Pancreas (tissue), 10 donors: ENCODE measurements around the gene UBE2L3. TPM values are rescaled to one million over a fixed set of nuclear protein-coding genes. Genes with fewer than 3 reads are reported as not detected.
A peak's percentile ranks its signal among the peaks of the same experiment; 100 is the strongest.

ENCODE experiments used
- ATAC-seq, 4 donors: fragments of 200-7000 bp; cut with Tn5 transposase; one replicate each; pipeline versions ENCODE4 v1.8.0 to v1.9.1; 2020; ENCODE audit warnings: mild to moderate bottlenecking in 4 of 4, moderate library complexity in 4 of 4
- DNase-seq, 6 donors: peaks; one replicate each; pipeline ENCODE4 v3.0.0-alpha.2; 2020
- FAIRE-seq: peaks from 2 replicates; lab custom pipeline; 2012; peaks lifted over from hg19 to GRCh38; lab: Jason Lieb, UNC
- H3K27ac ChIP-seq, 4 donors: fragments of 200-600 bp; sonication (generic); 1 replicate in 3 of 4; 2 replicates in 1 of 4; pipeline versions ENCODE4 v1.5.0 to v1.8.0; 2020
- H3K27me3 ChIP-seq, 4 donors: fragments of 200-600 bp; one replicate each; pipeline ENCODE4 v1.8.0; 2021
- H3K36me3 ChIP-seq, 3 donors: fragments of 200-600 bp; sonication (generic) in 1 of 3; one replicate each; pipeline versions ENCODE4 v1.5.0 to v1.8.0; 2020 to 2021
- H3K4me1 ChIP-seq, 3 donors: fragments of 200-600 bp; one replicate each; pipeline ENCODE4 v1.8.0; 2021
- H3K4me3 ChIP-seq, 4 donors: fragments of 200-600 bp; sonication (generic) in 2 of 4; one replicate each; pipeline versions ENCODE4 v1.5.0 to v1.8.0; 2020 to 2021
- H3K9me3 ChIP-seq, 4 donors: fragments of 200-600 bp; one replicate each; pipeline ENCODE4 v1.8.0; 2021
- CTCF ChIP-seq, 4 donors: fragments of 200-600 bp; sonication (generic) in 3 of 4; IDR thresholded peaks; one replicate each; pipeline versions ENCODE4 v1.5.0 to v1.8.0; 2021; ENCODE audit warnings: antibody characterized with exemption in 4 of 4
- WGBS, 2 donors: extraction: QIAGEN DNeasy Blood & Tissue Kit; methylation state at CpG; one replicate each; pipeline ENCODE4 v1.1.7; 2013; 5-methylcytosine and 5-hydroxymethylcytosine counted together
- intact Hi-C, 3 donors: fragments of 100-400 bp; cut with DNase I; formaldehyde crosslinking; loops; one replicate each; pipeline versions ENCODE4 v1.11.1 to v1.14.2; 2022
- polyA plus RNA-seq, 2 donors: library from polyadenylated mRNA; stranded (reverse); fragments of 200-250 nt; gene quantifications; one replicate each; pipeline ENCODE4 v1.2.3, GENCODE V29; 2013
- total RNA-seq, 6 donors: library from RNA; stranded (reverse); fragmentation: NEBNext Ultra II Directional in 4 of 6; extraction: Animal tissue kit (Norgen Biotek cat#: 25700) in 4 of 6; gene quantifications; one replicate each; pipeline versions ENCODE4 v1.2.1 to v1.2.4, GENCODE V29; 2021 to 2023
- donor health status: healthy with polysubstance abuse.
- donor health status: DM: no; HTN: no; CAD: no; lungs with moderate emphysema.
- donor health status: DM: no; HTN: no; CAD: no.
- donor health status: control.
- donor health status: control.
- donor health status: Bipolar disorder and iron deficiency.
- donor health status: DM: yes; HTN: yes; CAD: no.
- donor health status: DM: no; HTN: no; CAD: no.
- donor health status: DM: no; HTN: no; CAD: no.
- donor health status: DM: yes; HTN: yes; CAD: no.

UBE2L3 gene
- total and polyA plus RNA-seq, 8 donors = 10.9 to 24.5 (median 16.2) TPM

GRCh38 chr22:21622919-21623647 is 55.6 kb downstream of the UBE2L3 start:
- Histone ChIP-seq H3K27ac (no peak overlapping the region), H3K9me3 (no peaks in the 10 kb centered on the region), H3K27me3 (no peaks in the 10 kb centered on the region), H3K4me1 (peaks cover 0 to 16% (median under 1%) of the 10 kb centered on the region in 3 donors), H3K4me3 (no peak overlapping the region), H3K36me3 (no peaks in the 10 kb centered on the region)
- FAIRE-seq = no peak
- 74 to 78% methylated on average over 23 of the region's 23 CpGs for WGBS, 2 donors
- no peak for ATAC-seq
- no peak for DNase-seq
- intact Hi-C loops = loop anchor here in 1 of 3 donors (10.0 kb wide), 1 partner anchor 58 kb away; the partner anchor contains the start of gene UBE2L3
- TF ChIP-seq CTCF (IDR thresholded peaks at IDR 0.05) = no peak

- intact Hi-C loops = loop anchor here in 1 of 3 donors (10.0 kb wide), 1 partner anchor 59 kb away; the partner anchor contains the start of gene UBE2L3
- Histone ChIP-seq H3K9me3 (no peaks in the 10 kb centered on the region), H3K36me3 (no peaks in the 10 kb centered on the region), H3K4me1 (peaks cover 5 to 21% (median 5%) of the 10 kb centered on the region in 3 donors), H3K4me3 (no peak overlapping the region), H3K27ac (no peak overlapping the region), H3K27me3 (no peaks in the 10 kb centered on the region)
- 75 to 83% methylated on average over 7 of the region's 7 CpGs for WGBS, 2 donors
- no peak for ATAC-seq
- TF ChIP-seq CTCF (IDR thresholded peaks at IDR 0.05) = no peak
- FAIRE-seq = no peak
- peak in 1 of 6 donors; percentile 72 for DNase-seq
Measured at GRCh38 chr22:21623648-21623970, 56.1 kb downstream of the UBE2L3 start.

DNA sequence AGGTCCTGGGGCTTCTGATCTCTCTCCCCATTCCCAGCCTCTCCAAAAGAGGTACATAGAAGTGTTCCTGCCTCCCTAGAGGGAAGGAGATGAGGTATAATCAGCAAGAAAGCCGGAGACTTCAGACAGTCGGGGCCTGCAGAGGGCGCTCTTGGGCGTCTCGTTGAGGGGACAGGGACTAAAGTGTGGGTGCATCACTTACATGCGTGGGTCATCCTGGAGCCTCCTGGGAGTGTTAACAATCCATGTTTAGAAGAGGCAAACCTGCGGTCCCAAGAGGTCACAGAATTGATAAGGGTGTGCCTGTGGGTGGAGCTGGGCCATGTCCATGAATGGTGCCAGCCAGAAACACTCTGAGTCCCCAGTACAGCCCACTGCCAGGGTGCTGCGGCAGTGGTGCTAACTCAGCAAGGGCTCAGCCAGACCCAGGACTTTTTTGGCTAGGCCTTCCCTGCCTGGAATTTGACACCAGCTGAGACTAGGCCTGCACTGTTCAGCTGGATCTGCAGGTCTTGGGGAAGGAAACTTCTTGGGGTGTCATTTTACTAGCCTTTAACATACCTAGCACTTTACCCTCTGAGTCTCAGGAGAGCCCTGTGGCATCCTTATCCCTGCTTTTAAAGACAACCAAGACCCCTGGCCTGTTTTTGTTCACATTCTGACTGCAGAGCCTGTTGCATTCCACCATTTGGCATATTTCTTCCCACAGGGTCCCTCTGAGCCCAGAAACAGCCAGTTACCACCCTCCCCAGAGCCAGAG is 56.8 kb downstream of the UBE2L3 start:
- DNase-seq (peak in 2 of 6 donors; percentile 31 to 69), FAIRE-seq (no peak), ATAC-seq (no peak)
- no peak overlapping the region for H3K4me3 ChIP-seq
- no peaks in the 10 kb centered on the region for H3K36me3 ChIP-seq
- TF ChIP-seq CTCF (IDR thresholded peaks at IDR 0.05) = no peak
- intact Hi-C loops = loop anchor here in 1 of 3 donors (10.0 kb wide), 1 partner anchor 59 kb away; the partner anchor contains the start of gene UBE2L3
- H3K27me3 ChIP-seq = no peaks in the 10 kb centered on the region
- no peaks in the 10 kb centered on the region for H3K9me3 ChIP-seq
- H3K27ac ChIP-seq = no peak overlapping the region
- H3K4me1 ChIP-seq = peaks cover 11 to 25% (median 11%) of the 10 kb centered on the region in 3 donors
- WGBS, 2 donors = 48 to 53% methylated on average over 8 of the region's 8 CpGs

DNA sequence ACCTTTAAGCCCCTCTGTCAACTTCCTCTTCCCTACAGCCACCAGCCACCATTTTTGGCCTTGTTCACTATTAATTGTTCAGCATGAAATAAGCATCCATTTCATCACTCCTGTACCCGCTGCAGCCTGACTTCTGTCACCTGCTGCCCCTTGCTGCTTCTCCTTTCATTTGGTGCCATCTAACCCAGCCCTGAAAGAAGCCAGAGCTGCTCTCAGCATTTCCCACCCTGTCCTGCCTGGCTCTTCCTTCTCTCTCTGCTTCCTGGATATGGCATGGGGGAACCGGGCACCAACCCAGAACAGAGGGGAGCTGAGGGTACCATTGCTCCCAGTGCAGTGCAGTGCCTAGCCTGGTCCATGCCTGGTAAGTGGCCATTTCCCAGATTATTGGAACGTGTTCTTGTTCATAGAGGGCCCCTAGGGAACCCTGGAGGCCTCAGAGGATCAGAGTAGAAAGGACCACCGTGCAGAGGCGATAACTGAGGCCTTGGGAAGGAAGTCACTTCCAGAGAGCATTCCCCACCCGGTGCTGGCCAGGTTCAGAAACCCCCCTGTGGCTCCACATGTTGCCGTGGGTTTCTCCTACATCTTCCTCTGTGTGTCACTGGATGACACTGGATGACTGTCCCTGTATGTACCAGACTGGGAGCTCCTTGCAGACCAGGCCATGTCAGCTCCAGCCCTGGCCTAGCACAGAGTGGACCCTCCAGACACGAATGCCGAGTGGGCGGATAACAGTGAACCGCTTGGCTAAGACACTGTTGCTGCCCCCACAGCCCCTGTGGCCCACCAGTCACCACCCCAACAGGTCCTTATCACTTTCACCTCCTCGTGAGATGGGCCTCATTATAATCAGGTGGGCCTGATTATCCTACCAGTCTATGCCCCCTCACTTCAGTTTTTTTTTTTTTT is 57.6 kb downstream of the UBE2L3 start:
- ATAC-seq (no peak), FAIRE-seq (no peak), DNase-seq (no peak)
- 82 to 87% methylated on average over 12 of the region's 12 CpGs for WGBS, 2 donors
- Histone ChIP-seq H3K4me3 (no peak overlapping the region), H3K27ac (no peak overlapping the region), H3K9me3 (no peaks in the 10 kb centered on the region), H3K36me3 (no peaks in the 10 kb centered on the region), H3K27me3 (no peaks in the 10 kb centered on the region), H3K4me1 (peaks cover 11 to 17% (median 11%) of the 10 kb centered on the region in 3 donors)
- intact Hi-C loops = loop anchor here in 2 of 3 donors (5.0 to 10.0 kb wide), 2 partner anchors 48 to 60 kb away; partner anchors contain the start of gene UBE2L3 (in 1 of the 2)
- no peak for TF ChIP-seq CTCF (IDR thresholded peaks at IDR 0.05)
